GM21786 (cell line): ENCODE measurements around the gene ARID1B.

Source experiments
- ATAC-seq: cut with Tn5 transposase; IDR thresholded peaks from one replicate; pipeline ENCODE4 v1.9.1; 2021; ENCODE audit not compliant: unreplicated experiment

Gene ARID1B

GRCh38 chr6:156876302-156876701 is 99.1 kb downstream of the ARID1B start:
- ATAC-seq: no peak

GRCh38 chr6:156877126-156877863 is 100.1 kb downstream of the ARID1B start:
- no peak for ATAC-seq

GRCh38 chr6:156878681-156879080 is 101.5 kb downstream of the ARID1B start:
- no peak for ATAC-seq

GRCh38 chr6:156879186-156879585 is 102.0 kb downstream of the ARID1B start:
- no peak for ATAC-seq

GRCh38 chr6:156879591-156879990 is 102.4 kb downstream of the ARID1B start:
- no peak for ATAC-seq

GRCh38 chr6:156880913-156881312 is 103.7 kb downstream of the ARID1B start:
- no peak for ATAC-seq

GRCh38 chr6:156881687-156882629 is 104.8 kb downstream of the ARID1B start:
- ATAC-seq: peak; percentile 41

GRCh38 chr6:156883497-156884252 is 106.5 kb downstream of the ARID1B start:
- no peak for ATAC-seq

GRCh38 chr6:156884306-156884705 is 107.1 kb downstream of the ARID1B start:
- no peak for ATAC-seq

- ATAC-seq: no peak
Measured at GRCh38 chr6:156885562-156885961, 108.4 kb downstream of the ARID1B start.

- ATAC-seq: no peak
Measured at GRCh38 chr6:156886409-156886808, 109.2 kb downstream of the ARID1B start.

- no peak for ATAC-seq
Measured at GRCh38 chr6:156887623-156888269, 110.6 kb downstream of the ARID1B start.

GRCh38 chr6:156889469-156889868 is 112.3 kb downstream of the ARID1B start:
- no peak for ATAC-seq

GRCh38 chr6:156889986-156890385 is 112.8 kb downstream of the ARID1B start:
- ATAC-seq: no peak

- no peak for ATAC-seq
Measured at GRCh38 chr6:156890627-156891314, 113.6 kb downstream of the ARID1B start.

- ATAC-seq: no peak
Measured at GRCh38 chr6:156897907-156898531, 120.8 kb downstream of the ARID1B start.

- no peak for ATAC-seq
Measured at GRCh38 chr6:156899071-156899470, 121.9 kb downstream of the ARID1B start.

- ATAC-seq: no peak
Measured at GRCh38 chr6:156899532-156900135, 122.5 kb downstream of the ARID1B start.

GRCh38 chr6:156900292-156900691 is 123.1 kb downstream of the ARID1B start:
- no peak for ATAC-seq
